H1 (cell line): ENCODE measurements around the gene ZC3H8. TPM values are rescaled to one million over a fixed set of nuclear protein-coding genes. Genes with fewer than 3 reads are reported as not detected.

ENCODE experiments used
- CREB1 ChIP-seq: IDR thresholded peaks from 2 replicates; pipeline ENCODE4 v1.6.1; 2012; ENCODE audit warnings: inconsistent platforms
- CTCF ChIP-seq, 3 experiments: IDR thresholded peaks; 1 replicate in 2 of 3; 2 replicates in 1 of 3; pipeline versions ENCODE4 v1.5.1 to v1.6.1; 2011; ENCODE audit warnings: low read length in 3 of 3, mild to moderate bottlenecking in 3 of 3, inconsistent platforms in 2 of 3, low read depth in 1 of 3, moderate library complexity in 1 of 3; ENCODE audit not compliant: insufficient read depth in 1 of 3; ENCODE audit errors: control extremely low read depth in 1 of 3
- SRF ChIP-seq: IDR thresholded peaks from 2 replicates; pipeline ENCODE4 v1.6.1; 2011; ENCODE audit warnings: mild to moderate bottlenecking, low read depth, low read length, moderate library complexity
- polyA plus RNA-seq, 7 experiments: library from polyadenylated mRNA; depleted of rRNA in 3 of 7; stranded (reverse) in 5 of 7; unstranded in 2 of 7; fragments of >200 nt in 5 of 7; fragments of 200-250 nt in 2 of 7; gene quantifications; 1 replicate in 5 of 7; 2 replicates in 1 of 7; 4 replicates in 1 of 7; pipeline versions ENCODE4 v1.2.1 to v1.2.3, GENCODE V29; 2011 to 2013; ENCODE audit warnings: missing spikeins in 2 of 7, mixed read lengths in 2 of 7
- total RNA-seq: library from RNA; stranded (reverse); fragmentation: NEBNext Ultra II Directional; extraction: Animal tissue kit (Norgen Biotek cat#: 25700); gene quantifications from 2 replicates; pipeline ENCODE4 v1.2.1, GENCODE V29; 2021

ZC3H8 gene
- total and polyA plus RNA-seq, 2 of the 8 experiments (the other 6 are each of a cell fraction or from before 2014, with no cell fraction given) = 1.9 to 7.1 TPM

GRCh38 chr2:112195950-112196349 is 58.9 kb downstream of the ZC3H8 start (continued):
- TF ChIP-seq CTCF (IDR thresholded peaks at IDR 0.05; ENCODE audit: control extremely low read depth in 1 of 3, insufficient read depth in 1 of 3, low read depth in 1 of 3, low read length in 3 of 3) (no peak), SRF (no peak), CREB1 (no peak)
- TF ChIP-seq, all 59 proteins: peak for 0
